GM11168 (cell line): ENCODE data around the gene SUPT6H.
"Not testable (repeated sequence)": the region's sequence is repeated elsewhere in the genome, so short reads cannot be mapped to it uniquely, and the experiment has no call there.

ENCODE experiments used
- in situ Hi-C: fragments of 300-500 bp; cut with MboI; formaldehyde crosslinking; loops from one replicate; pipeline ENCODE4 v1.12.0; 2022; ENCODE audit warnings: low sequenced_read_pairs; ENCODE audit not compliant: unreplicated experiment

SUPT6H gene

DNA sequence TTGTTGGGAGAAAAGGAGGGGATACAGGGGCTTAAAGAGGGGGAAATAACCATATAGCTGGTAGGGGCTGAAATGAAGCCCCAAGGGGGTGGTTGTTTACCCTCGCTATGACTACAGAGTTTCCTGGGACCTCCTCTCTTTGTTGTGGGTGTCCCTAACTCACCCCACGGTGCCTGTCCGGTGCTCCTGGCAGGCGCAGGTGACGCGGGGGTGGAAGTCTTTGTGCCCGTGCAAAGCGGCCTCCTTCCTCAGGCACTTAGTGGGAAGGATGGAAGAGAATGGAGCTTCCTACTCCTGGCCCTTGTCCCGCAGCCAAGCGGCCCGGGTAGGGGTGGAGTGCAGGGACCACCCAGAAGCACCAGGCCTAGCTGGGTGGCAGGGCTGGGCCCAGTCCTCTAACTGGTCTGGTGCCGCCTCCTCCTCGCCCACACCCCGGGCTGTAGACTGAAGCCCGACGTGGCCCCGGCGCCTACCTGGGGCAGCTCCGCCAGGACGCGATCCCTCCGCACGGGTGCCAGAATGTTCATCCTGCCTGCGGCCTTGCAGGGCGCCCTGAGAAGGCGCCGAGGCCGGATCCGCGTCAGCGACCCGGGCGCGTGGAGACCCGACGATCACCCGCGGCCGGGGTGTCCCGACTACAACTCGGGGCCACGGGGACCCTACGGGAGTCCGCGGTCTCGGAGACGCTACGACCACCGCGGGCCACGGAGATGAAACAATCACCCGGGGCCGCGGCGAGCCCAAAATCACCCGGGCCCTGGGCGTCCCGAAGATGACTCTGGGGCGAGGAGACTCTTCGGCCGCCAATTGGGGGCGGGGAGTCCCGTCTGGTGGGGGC is 55.0 kb downstream of the SUPT6H start:
- in situ Hi-C loops, result no loop called here

GRCh38 chr17:28717578-28718332 is 55.8 kb downstream of the SUPT6H start, which contains the start of gene RAB34:
TSS of gene RAB34 (minus strand) at chr17:28717868. CDS start at chr17:28717266, 602 bp downstream.
- in situ Hi-C loops, result no loop called here

DNA sequence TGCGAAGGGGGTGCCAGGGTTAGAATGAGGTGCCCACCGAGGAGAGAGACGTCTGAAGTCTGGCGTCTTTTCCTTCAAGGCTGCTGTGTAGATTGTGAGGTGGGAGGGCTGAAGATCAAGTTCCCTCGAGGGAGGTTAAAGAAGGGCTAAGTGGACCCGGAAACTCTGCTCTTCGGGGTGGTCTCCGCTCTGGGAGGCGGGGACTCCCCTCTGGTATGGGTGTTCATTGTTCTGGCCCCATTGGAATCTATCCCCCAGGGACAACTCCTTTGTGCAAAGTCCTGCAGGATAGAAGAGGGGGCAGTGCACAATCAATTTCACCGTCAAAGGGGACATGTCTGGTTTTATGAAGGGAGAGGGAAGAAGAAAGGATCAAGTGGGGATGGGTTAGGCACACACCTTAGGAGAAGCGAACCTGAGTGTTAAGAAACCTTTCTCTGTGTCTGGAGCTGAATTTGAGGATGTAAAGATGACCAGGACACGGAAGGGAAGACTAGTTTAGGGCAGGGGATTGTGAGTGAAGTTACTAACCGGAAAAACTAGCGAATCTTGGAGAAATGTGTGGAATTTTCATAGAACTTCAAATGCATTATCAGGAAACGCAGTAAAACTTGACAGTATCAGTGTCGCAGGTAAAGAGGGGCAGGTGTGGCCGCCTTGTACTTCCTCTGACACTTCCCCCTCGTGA is 56.5 kb downstream of the SUPT6H start:
- in situ Hi-C loops, result no loop called here

- in situ Hi-C loops, result no loop called here
Observed at GRCh38 chr17:28719021-28719433, 57.0 kb downstream of the SUPT6H start.

DNA sequence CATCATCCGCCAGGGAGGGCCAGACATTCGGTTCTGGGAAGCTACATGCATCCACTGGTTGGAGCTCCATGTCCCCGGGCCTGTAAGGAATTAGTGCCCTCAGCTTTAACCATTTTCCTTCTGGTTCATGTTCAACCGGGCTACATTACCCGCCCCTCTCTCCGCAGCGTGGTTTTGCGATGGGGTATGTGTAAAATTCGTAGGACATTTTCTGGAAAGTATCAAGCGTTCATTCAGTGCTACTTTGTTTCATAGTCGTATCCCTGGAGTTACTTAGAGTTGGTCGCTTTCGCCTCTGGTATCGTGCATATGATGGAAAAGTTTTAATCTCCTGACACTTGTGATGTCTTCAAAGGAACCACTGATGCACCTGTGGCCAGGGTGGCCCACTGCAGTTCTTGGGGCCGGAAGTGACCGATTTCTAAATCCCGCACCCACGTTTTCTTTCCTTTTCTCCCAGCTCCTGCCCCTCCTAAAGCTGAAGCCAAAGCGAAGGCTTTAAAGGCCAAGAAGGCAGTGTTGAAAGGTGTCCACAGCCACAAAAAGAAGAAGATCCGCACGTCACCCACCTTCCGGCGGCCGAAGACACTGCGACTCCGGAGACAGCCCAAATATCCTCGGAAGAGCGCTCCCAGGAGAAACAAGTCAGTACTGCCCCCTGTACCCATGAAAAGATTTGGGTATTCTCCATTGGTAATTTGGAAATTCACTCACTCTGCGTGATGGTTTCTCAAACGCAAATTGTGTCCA is 58.4 kb downstream of the SUPT6H start:
- in situ Hi-C loops, result no loop called here

GRCh38 chr17:28720997-28721329 is 59.0 kb downstream of the SUPT6H start:
- in situ Hi-C loops, result not testable (repeated sequence)

GRCh38 chr17:28722417-28723158 is 60.6 kb downstream of the SUPT6H start:
- in situ Hi-C loops, result no loop called here

DNA sequence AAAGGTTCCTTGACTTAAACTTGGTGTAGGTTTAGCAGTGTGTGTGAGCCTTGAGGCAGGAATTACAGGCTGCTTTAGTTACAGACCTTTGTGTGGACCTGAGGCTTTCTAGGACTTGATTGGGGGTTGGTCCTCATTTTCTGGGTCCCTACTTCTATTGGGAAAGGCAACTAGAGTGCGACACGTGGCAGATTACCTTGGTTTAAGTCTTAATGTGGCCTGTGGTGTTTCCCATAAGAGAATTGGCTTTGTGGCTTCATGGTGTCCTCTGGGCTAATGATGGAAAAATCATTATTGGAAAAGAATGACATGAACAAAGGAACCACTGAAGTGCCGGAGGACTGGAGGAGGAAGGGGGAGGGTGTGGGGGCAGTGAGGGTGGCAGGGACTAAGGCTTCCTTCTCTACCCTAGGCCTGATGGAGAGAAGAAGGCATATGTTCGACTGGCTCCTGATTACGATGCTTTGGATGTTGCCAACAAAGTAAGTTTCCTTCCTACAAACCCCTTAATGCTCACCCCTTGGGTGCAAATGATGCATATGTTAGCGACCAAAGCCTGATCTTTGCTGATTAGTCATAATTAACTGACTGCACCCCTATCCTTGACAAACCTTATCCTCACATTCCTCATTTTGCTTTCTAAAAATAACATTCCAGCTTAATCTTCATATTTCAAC is 61.3 kb downstream of the SUPT6H start:
- in situ Hi-C loops, result no loop called here

- in situ Hi-C loops, result not testable (repeated sequence)
Observed at GRCh38 chr17:28723836-28724499, 62.0 kb downstream of the SUPT6H start.

DNA sequence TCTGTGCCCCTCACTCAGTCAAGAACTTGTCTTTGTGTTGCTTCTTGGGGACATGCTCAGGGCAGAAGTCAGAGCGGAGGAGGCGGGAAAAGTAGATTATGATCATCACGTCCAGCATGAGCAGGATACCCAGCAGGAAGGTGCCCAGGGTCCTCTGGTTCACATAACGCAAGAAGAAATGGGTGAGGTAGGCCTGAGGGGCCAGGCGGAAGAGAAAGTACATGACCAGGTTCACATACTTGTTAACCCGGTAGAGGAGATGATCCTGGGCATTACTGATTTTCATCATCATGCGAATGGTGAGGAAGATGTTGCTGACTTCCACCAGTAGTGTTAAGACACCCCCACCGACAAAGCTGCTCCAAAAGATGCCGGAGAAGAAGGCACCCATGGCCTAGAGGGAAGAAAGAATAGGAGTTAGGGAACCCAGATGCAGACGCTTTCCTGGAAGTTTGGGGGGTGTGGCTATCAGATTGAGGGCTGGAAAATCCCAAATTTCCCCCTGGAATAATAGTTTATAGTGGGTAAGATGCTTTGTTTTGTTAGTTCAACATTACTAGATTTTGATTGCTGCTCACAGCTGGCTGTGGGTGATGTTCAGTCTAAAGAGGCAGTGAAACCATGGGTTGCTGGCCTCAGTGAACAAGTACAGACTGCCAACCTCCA is 62.6 kb downstream of the SUPT6H start:
- in situ Hi-C loops, result no loop called here

DNA sequence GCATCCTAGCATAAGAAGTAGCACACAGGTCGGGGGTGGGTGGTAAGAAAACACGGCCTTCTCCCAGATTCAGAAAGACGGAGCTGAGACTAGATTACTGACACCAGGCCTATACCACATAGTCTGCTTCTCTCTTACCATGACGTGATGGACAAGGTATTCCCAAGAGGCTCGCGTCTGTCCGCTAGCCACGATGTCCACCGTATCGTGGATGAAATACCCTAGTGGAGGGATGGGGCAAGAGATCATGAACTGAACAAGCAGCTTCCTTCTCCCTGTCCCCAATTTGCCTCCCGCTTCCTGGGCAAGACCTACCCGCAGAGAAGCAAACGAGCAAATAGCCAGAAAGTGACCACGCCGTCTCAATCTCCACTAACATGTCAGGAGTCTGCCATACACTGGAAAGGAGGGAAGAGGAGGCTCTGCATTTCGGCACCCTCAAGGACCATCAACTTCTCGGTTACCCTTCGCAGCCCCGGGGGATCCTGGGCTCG is 63.2 kb downstream of the SUPT6H start:
- in situ Hi-C loops, result no loop called here

DNA sequence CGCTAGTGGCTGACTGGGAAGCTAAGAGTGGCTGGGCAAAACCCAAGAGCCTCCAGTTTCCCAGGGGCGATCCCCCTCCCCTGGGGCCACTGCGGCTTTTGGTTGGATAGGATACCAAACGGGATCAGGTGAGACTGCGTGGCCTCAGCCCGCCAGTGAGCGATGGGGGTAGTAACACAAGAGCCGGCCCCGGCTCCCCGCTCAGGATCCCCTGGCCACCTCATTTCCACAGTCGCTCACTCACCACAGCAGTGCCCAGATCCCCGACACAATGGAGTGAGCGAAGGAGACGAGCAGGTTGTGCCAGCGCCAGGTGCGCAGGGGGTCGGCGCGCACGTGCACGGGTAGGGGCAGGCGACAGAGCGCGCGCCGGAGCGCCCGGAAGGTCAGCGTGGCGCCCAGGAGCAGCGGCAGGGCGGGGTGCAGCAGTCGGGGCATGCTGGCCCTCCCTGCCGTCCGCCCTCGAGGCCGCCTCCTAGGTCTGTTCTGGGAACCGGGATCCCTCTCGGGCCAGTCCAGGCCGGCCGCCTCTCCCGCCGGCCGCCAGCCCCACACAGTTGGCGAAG is 63.7 kb downstream of the SUPT6H start:
- in situ Hi-C loops, result no loop called here

DNA sequence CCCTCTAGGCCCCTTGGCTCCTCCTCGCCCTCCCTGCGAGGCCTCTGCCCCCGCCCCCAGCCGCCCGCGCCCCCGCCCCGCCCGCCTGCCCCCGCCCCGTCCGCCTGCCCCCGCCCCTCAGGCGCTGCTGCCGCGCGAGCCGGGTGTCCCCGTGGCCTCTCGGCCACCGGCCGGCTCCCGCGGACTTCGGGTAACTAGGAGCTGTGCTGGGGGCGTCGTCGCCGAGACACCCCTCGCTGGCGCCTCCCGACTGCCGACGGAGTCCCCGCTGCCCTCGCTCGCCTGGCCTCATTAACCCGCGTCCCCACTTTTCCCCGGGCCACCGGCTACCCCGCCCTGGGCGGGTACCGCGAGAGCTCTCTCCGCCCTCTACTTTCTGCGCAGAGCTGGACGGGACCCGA is 64.2 kb downstream of the SUPT6H start, which contains the start of gene TLCD1:
Gene TLCD1 (minus strand): TSS at position 8 of the 401 bp plus-strand sequence. CDS start 136 bp downstream, outside the sequence.
- in situ Hi-C loops, result no loop called here

- in situ Hi-C loops, result no loop called here
Observed at GRCh38 chr17:28726627-28727491, 64.9 kb downstream of the SUPT6H start.

GRCh38 chr17:28728364-28729200 is 66.6 kb downstream of the SUPT6H start, which contains the start of gene NEK8:
TSS of gene NEK8 (plus strand) at chr17:28728788. CDS start at chr17:28728814, 26 bp downstream.
- in situ Hi-C loops, result no loop called here
